RKO (cell line): Measurements from ENCODE around the gene TRIM4.
A peak's percentile ranks its signal among the peaks of the same experiment; 100 is the strongest.
"Not testable (repeated sequence)": the region's sequence is repeated elsewhere in the genome, so short reads cannot be mapped to it uniquely, and the experiment has no call there.

Experiments
- DNase-seq: peaks from one replicate; pipeline ENCODE4 v3.0.0-alpha.2; 2016; ENCODE audit warnings: low spot score

TRIM4 gene

DNA sequence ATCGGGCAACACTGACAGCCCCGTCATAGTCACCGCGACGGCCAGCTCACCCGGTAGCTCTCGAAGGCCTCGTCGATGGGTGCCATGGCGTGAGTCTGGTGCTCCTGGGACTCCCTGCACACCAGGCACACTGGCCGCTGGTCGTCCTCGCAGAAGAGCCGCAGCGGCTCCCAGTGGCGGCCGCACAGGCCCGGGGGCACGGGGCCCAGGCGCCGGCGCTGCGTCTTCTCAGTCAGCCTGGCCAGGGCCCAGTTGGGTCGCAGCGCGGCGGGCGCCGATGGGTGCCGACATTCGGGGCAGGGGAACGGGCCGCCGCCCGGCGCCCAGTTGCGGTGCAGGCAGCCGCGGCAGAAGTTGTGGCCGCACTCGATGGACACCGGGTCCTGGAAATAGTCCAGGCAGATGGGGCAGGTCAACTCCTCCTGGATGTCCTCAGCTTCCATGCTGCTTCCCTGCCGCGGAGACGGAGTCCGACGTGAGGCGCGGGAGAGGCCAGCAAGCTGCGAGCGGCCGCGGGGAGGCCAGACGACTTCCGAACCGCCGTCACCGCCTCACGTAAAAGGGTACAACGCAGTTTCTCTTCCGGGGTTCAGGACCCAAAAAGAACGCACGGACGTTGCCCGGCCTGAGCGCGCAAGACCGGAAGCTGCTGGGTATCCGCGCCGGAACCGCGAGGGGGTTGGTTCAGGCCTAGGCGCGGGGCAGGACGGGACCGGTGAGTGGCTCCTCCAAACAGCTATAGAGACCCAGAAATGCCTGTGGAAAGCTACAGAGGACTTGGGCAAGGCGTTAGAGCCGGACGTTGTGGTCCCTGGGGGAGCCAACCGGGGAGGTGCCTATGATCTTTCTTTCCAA lies at the start of gene TRIM4:
TSS of gene TRIM4 (minus strand) at position 572 of the 855 bp plus-strand sequence. CDS start at position 443, 129 bp downstream.
- DNase-seq: peak; percentile 98

- DNase-seq: no peak
Observed at GRCh38 chr7:99958564-99959227, 39.4 kb upstream of the TRIM4 start.

- no peak for DNase-seq
Observed at GRCh38 chr7:99955247-99955646, 35.9 kb upstream of the TRIM4 start.

- not testable (repeated sequence) for DNase-seq
Observed at GRCh38 chr7:99954643-99955042, 35.3 kb upstream of the TRIM4 start.

DNA sequence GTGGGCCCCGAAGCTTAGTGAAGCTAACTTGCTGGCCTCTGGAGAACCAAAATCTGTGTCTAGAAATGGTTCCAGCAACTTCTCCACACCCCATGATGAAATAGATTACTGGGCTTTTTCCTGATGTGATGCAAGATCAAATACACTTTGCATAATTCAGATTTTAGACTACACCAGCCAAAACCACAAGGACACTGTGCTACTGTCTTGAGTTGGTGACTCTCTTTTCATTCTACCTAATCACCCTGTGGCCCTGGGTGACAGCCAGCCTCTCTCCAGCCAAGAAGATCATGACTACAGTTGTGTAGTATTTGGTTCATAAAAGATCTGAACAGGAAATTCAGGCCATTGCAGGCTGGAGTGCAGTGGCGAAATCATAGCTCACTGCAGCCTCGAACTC lies 34.3 kb upstream of the TRIM4 start:
- no peak for DNase-seq

GRCh38 chr7:99952649-99953048 lies 33.3 kb upstream of the TRIM4 start:
- DNase-seq: not testable (repeated sequence)

- DNase-seq: not testable (repeated sequence)
Observed at GRCh38 chr7:99950819-99951218, 31.5 kb upstream of the TRIM4 start.

DNA sequence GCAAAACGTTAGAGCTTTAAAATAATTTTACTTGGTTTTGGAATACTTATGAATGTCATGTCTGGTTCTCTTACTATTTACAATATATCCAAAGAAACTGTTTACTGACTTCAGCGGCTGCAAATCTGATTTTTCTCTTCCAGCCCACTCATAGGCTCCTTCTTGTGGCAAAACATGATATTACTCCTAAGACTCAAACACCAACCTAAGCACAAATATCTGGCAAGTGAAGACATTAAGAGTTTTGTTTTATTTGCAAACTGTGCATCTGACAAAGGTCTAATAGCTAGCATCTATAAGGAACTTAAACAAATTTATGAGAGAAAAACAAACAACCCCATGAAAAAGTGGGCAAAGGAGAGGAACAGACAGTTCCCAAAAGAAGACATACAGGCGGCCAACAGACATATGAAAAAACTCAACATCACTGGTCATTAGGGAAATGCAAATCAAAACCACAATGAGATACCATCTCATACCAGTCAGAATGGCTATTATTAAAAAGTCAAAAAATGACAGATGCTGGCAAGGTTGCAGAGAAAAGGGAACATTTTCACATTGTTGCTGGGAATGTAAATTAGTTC lies 30.4 kb upstream of the TRIM4 start:
- peak; percentile 34 for DNase-seq

- DNase-seq: no peak
Observed at GRCh38 chr7:99947608-99948007, 28.3 kb upstream of the TRIM4 start.

DNA sequence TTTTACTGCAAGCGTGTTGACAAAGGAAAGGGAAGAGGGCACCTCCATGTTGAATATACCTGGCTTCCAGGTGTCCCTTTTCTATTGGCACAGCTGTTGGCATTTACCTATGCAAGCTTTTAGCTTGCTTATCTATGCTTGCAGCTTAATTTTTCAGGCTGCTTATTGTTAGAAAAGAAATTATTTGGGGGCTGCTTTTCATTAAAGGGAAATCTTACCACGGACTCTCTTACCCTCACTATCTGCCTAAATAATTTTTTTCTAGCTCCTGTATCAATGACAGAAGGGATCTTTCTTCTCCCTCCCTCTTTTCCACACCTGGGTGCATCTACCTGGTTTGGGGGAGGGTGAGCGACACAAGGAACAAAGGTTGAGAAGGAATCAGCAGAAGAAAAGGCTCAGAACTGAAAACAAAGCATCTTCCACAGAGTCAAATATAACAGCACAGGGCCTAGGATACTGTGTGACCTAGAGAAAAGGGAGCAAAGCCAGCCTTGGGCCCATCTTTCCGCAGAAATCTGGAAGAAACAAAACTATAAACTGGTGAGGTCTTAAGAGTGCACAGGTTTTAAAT lies 25.3 kb upstream of the TRIM4 start:
- no peak for DNase-seq

GRCh38 chr7:99943641-99944496 lies 24.5 kb upstream of the TRIM4 start:
- DNase-seq: no peak

GRCh38 chr7:99938296-99938695 lies 19.0 kb upstream of the TRIM4 start:
- no peak for DNase-seq

- not testable (repeated sequence) for DNase-seq
Observed at GRCh38 chr7:99935009-99935408, 15.7 kb upstream of the TRIM4 start.

DNA sequence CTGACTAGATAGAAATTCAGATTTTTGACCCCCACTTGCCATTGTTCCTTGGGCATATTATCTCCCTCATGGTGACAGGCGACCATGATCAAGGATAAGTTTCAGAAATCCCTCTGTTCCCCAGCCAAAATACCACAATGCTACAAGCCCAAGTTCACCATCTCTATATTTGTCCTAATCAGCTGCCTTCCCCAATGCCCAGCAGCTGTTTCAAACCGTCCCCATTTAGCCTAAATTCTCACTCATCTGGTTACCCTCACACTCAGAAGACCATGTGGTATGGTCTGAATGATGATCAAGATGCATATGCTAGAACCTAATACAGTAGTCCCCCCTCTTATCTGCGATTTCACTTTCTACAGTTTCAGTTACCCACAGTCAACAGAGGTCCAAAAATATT lies 11.0 kb upstream of the TRIM4 start:
- no peak for DNase-seq

DNA sequence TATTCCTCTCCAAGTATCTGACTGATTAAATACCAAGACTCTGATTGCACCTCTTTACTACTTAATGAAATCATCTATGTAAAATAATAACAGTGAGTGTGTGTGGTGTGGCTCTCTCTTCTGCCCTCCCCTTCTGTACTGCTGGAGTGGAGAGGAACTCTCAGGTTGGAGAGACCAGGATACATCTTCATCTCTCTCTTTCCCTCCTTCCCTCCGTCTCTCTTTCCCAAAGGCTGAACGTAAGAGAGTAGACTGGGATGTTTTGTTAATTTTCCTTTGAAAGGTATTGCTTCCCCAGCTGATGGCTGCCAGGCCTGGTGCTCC lies 10.4 kb upstream of the TRIM4 start:
- no peak for DNase-seq

GRCh38 chr7:99928994-99929729 lies 9.8 kb upstream of the TRIM4 start, which contains the start of gene GJC3:
Gene GJC3, minus strand, starts transcription at chr7:99929620. Its CDS starts 0 bp downstream, at chr7:99929620.
- peak; percentile 42 for DNase-seq

DNA sequence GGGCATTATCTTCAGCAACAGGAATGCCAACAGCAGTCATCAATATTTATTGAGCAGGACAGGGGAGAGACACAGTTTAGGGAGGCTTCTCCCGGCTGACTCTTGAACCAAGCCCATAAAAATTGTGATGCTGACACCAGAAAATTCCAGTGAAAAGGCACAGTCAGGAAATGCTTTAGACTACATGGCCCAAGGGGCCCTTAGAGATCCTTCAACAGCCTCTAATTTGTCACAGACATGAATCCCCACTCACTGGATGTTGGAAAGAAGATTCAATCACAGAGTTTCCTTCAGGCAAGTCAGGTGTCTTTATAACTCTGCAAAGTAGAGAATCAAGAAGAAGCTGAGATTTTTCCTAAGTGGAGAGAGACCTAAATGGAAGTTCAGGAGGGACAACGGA lies 8.9 kb upstream of the TRIM4 start:
- no peak for DNase-seq

GRCh38 chr7:99927536-99927935 lies 8.2 kb upstream of the TRIM4 start:
- no peak for DNase-seq

DNA sequence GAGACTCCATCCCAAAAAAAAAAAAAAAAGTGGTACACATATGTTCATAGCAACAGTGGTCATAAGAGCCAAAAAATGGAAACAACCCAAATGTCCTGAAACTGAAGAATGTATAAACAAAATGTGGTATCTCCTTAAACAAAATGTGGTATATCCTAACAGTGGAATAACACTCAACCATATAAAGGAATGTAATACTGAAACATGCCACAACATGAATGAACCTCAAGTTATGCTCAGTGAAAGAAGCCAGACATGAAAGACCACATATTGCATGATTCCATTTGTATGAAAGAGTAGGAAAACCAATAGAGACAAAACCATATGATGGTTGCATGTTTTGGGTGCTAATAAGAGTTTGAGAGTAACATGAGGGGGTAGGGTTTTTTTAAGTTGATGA lies 7.0 kb upstream of the TRIM4 start:
- DNase-seq: no peak

DNA sequence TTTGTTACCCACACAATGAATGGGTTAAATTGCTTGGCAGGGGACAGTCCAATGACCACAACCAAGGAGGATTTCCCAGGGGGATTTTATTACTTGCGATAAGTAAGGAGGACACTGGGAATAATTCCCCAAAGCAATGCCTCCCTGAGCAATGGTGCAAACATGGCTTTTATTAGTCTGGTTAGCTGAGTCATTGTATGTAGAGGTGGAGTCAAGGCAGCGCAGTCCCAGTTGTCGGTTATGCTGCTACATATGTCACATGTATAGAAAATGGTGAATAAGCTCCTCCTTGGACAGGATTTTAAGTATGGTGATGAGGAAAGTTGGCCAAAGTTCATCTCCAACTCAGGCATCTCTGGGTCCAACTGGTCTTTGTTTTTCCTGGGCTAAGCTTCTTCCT lies 3.9 kb upstream of the TRIM4 start:
- DNase-seq: no peak

DNA sequence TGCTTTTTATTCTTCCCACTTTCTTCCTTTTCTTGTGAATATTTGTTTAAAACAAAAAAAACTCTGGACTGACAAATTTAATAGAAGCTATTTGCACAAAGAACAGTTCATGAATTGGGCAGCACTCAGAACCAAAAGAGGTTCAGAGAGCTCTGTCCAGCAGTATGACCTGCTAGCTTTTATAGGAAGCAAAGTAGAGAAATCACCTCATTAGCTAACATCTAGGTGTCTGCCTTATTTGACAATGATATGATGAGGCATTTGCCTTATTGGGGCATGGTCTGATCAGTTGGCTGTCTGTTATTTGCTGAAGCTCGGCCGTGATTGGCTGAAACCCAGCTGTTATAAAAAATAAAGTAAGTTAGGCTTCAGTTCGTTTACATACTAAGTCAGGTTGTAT lies 819 bp upstream of the TRIM4 start:
- peak; percentile 51 for DNase-seq
